Measurements from ENCODE around the gene BCO2.

DNA sequence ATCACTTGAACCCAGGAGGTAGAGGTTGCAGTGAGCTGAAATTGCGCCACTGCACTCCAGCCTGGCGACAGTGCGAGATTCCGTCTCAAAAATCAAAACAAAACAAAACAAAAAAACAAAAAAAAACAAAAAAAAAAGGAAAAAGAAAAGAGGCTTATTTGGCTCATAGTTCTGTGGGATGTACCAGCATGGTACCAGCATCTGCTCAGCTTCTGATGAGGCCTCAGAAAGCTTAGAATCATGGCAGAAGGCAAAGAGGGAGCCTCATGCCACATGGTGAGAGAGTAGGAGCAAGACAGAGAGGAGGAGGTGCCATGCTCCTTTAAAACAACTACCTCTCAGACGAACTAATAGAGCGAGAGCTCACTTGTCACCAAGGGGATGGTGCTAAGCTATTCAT lies 40.3 kb downstream of the BCO2 start:
- TF ChIP-seq CTCF (conservative IDR thresholded peaks at IDR 0.05; ENCODE audit: low read depth in 2 of 2) (no peak), ZNF331 (CRISPR knock-in tag; IDR thresholded peaks at IDR 0.05; ENCODE audit: low read depth) (no peak), CREB1 (CRISPR knock-in tag; IDR thresholded peaks at IDR 0.05; ENCODE audit: low read depth) (no peak), POLR2AphosphoS5 (IDR thresholded peaks at IDR 0.05; ENCODE audit: low read depth) (no peak), EZH2 (IDR thresholded peaks at IDR 0.05; ENCODE audit: low read depth, unreplicated experiment) (no peak)

All from GM23338 (cell line).